ENCODE data around the gene CX3CR1.

The CX3CR1 gene

DNA sequence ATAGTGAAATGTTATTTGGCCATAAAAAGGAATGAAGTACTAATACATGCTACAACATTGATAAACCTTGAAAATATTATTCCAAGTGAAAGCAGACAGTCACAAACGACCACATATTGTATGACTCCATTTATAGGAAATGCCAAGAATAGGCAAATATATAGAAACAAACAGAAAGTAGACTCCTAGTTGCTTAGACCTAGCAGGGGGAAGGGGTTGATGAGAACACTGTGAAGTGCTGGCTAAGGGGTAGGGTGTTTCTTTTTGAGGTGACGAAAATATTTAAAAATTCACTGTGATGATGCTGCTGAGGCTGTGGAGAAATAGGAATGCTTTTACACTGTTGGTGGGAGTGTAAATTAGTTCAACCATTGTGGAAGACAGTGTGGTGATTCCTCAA is 56.9 kb downstream of the CX3CR1 start:
- no peak for DNase-seq (ENCODE audit: low read depth)

DNA sequence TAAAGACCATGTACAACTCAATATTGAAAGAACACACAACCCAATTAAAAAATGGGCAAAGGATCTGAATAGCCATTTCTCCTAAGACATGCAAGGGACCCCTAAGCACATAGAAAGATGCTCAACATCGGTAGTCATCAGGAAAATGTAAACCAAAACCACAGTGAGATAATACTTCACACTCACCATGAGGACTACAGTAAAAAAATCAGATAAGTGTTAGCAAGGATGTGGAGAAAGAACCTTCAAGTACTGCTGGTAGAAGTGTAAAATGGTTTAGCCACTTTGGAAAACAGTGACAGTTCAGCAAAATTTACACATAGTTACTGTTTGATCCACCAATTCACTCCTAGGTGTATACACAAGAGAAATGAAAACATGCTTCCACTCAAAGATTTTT is 57.4 kb downstream of the CX3CR1 start:
- DNase-seq (ENCODE audit: low read depth) = no peak

DNA sequence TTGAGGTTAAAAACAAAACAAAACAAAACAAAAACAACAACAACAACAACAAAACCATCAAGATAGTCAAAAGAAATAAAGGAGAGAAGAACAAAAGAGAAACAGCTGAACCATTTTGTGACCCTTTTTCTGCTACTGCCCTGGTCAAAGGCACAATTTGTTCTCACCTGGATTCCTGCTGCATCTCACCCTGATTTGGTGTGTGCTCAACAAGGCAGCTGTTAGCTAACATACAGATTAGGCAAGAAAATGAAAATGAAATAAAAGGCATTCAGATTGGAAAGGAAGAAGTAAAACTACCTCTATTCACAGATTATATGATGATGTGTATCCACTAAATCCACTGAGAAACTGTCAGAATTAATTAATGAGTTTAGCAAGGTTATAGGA is 58.7 kb downstream of the CX3CR1 start:
- DNase-seq (ENCODE audit: low read depth) = no peak

- DNase-seq (ENCODE audit: low read depth) = no peak
These were observed 59.3 kb downstream of the CX3CR1 start for GRCh38 chr3:39220407-39221140.

- DNase-seq (ENCODE audit: low read depth) = no peak
These were observed 60.1 kb downstream of the CX3CR1 start for GRCh38 chr3:39219702-39220101.

DNA sequence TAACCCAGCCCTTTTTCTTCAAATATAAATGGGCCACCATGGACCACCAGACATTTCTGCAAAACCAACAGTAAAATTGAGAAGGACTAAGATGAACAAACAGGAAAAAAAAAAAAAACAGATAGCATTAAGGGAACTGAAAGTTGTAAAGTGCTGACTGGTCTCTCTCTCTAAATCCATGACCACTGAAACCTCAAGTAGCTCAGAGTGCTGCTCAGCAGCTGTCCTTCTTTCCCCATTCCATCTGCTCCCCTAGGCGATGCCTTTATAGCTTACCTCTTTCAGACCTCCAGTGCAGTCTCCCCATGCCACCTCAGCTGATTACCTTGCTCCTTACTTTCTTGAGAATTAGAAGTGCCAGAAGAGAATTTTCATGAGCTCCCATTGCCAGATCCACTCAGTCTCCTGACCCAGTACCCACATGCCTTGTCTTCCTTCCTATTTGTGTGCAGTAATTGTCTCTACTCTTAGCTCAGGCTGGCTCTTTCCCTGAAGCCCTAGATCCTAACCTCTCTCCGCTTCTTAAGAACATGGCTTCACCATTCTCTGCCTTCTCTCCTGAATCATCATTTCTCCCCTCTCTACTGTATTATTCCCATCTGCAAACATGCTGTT is 63.6 kb downstream of the CX3CR1 start:
- no peak for DNase-seq (ENCODE audit: low read depth)

- DNase-seq (ENCODE audit: low read depth) = no peak
These were observed 66.2 kb downstream of the CX3CR1 start for GRCh38 chr3:39213613-39214012.

Measured in fibroblast of gingiva (primary cell).